ENCODE results near the gene BGN.

BGN gene

GRCh38 chrX:153526801-153527200, 32.0 kb downstream of the BGN start:
- no peak for TF ChIP-seq REST (IDR thresholded peaks at IDR 0.05; ENCODE audit: low read depth)
- TF ChIP-seq MAX (IDR thresholded peaks at IDR 0.05) = no peak
- TF ChIP-seq TEAD4 (IDR thresholded peaks at IDR 0.05) = no peak
- no peak for TF ChIP-seq EP300 (IDR thresholded peaks at IDR 0.05; ENCODE audit: borderline replicate concordance)
- TF ChIP-seq CREB1 (IDR thresholded peaks at IDR 0.05; ENCODE audit: low read depth) = no peak
- no peak for TF ChIP-seq ZBTB7A (IDR thresholded peaks at IDR 0.05; ENCODE audit: low read depth)
- TF ChIP-seq CEBPB (IDR thresholded peaks at IDR 0.05) = no peak
- no peak for TF ChIP-seq NFIC (IDR thresholded peaks at IDR 0.05)
- no peak for TF ChIP-seq USF1 (IDR thresholded peaks at IDR 0.05)
- TF ChIP-seq RAD21 (IDR thresholded peaks at IDR 0.05; ENCODE audit: low read depth) = no peak
- TF ChIP-seq TCF12 (IDR thresholded peaks at IDR 0.05; ENCODE audit: low read depth) = no peak
- TF ChIP-seq EGR1 (IDR thresholded peaks at IDR 0.05) = no peak
- no peak for TF ChIP-seq FOXM1 (IDR thresholded peaks at IDR 0.05; ENCODE audit: borderline replicate concordance, low read depth)
- no peak for TF ChIP-seq YY1 (IDR thresholded peaks at IDR 0.05; ENCODE audit: low read depth)
- no peak for TF ChIP-seq TAF1 (IDR thresholded peaks at IDR 0.05; ENCODE audit: low read depth)

GRCh38 chrX:153527208-153527607, 32.4 kb downstream of the BGN start:
- no peak for TF ChIP-seq TEAD4 (IDR thresholded peaks at IDR 0.05)

GRCh38 chrX:153530411-153531129, 35.8 kb downstream of the BGN start:
- TF ChIP-seq EGR1 (IDR thresholded peaks at IDR 0.05) = no peak
- no peak for TF ChIP-seq TAF1 (IDR thresholded peaks at IDR 0.05; ENCODE audit: low read depth)
- no peak for TF ChIP-seq ZBTB7A (IDR thresholded peaks at IDR 0.05; ENCODE audit: low read depth)
- no peak for TF ChIP-seq REST (IDR thresholded peaks at IDR 0.05; ENCODE audit: low read depth)
- TF ChIP-seq YY1 (IDR thresholded peaks at IDR 0.05; ENCODE audit: low read depth) = no peak
- no peak for TF ChIP-seq TCF12 (IDR thresholded peaks at IDR 0.05; ENCODE audit: low read depth)
- TF ChIP-seq USF1 (IDR thresholded peaks at IDR 0.05) = no peak
- TF ChIP-seq RAD21 (IDR thresholded peaks at IDR 0.05; ENCODE audit: low read depth) = no peak
- TF ChIP-seq MAX (IDR thresholded peaks at IDR 0.05) = no peak
- no peak for TF ChIP-seq CEBPB (IDR thresholded peaks at IDR 0.05)
- no peak for TF ChIP-seq EP300 (IDR thresholded peaks at IDR 0.05; ENCODE audit: borderline replicate concordance)
- TF ChIP-seq FOXM1 (IDR thresholded peaks at IDR 0.05; ENCODE audit: borderline replicate concordance, low read depth) = no peak
- no peak for TF ChIP-seq TEAD4 (IDR thresholded peaks at IDR 0.05)
- no peak for TF ChIP-seq NFIC (IDR thresholded peaks at IDR 0.05)
- no peak for TF ChIP-seq CREB1 (IDR thresholded peaks at IDR 0.05; ENCODE audit: low read depth)

- TF ChIP-seq REST (IDR thresholded peaks at IDR 0.05; ENCODE audit: low read depth) (no peak), EGR1 (IDR thresholded peaks at IDR 0.05) (no peak), YY1 (IDR thresholded peaks at IDR 0.05; ENCODE audit: low read depth) (no peak), ZBTB7A (IDR thresholded peaks at IDR 0.05; ENCODE audit: low read depth) (no peak), TEAD4 (IDR thresholded peaks at IDR 0.05) (no peak), CEBPB (IDR thresholded peaks at IDR 0.05) (no peak), RAD21 (IDR thresholded peaks at IDR 0.05; ENCODE audit: low read depth) (no peak), NFIC (IDR thresholded peaks at IDR 0.05) (no peak), EP300 (IDR thresholded peaks at IDR 0.05; ENCODE audit: borderline replicate concordance) (no peak), FOXM1 (IDR thresholded peaks at IDR 0.05; ENCODE audit: borderline replicate concordance, low read depth) (no peak), CREB1 (IDR thresholded peaks at IDR 0.05; ENCODE audit: low read depth) (no peak), TCF12 (IDR thresholded peaks at IDR 0.05; ENCODE audit: low read depth) (no peak)
Observed at GRCh38 chrX:153533091-153533490, 38.3 kb downstream of the BGN start.

Data from Ishikawa (cell line).